HG02943 (cell line): Measurements from ENCODE around the gene KCNG1.

Experiments
- ATAC-seq: cut with Tn5 transposase; IDR thresholded peaks from one replicate; pipeline ENCODE4 v1.9.1; 2021; ENCODE audit warnings: mild to moderate bottlenecking, low read depth, moderate library complexity; ENCODE audit not compliant: unreplicated experiment

The KCNG1 gene

GRCh38 chr20:51036827-51037531, 14.1 kb upstream of the KCNG1 start:
- ATAC-seq = no peak

GRCh38 chr20:51036226-51036625, 13.3 kb upstream of the KCNG1 start:
- ATAC-seq = no peak

DNA sequence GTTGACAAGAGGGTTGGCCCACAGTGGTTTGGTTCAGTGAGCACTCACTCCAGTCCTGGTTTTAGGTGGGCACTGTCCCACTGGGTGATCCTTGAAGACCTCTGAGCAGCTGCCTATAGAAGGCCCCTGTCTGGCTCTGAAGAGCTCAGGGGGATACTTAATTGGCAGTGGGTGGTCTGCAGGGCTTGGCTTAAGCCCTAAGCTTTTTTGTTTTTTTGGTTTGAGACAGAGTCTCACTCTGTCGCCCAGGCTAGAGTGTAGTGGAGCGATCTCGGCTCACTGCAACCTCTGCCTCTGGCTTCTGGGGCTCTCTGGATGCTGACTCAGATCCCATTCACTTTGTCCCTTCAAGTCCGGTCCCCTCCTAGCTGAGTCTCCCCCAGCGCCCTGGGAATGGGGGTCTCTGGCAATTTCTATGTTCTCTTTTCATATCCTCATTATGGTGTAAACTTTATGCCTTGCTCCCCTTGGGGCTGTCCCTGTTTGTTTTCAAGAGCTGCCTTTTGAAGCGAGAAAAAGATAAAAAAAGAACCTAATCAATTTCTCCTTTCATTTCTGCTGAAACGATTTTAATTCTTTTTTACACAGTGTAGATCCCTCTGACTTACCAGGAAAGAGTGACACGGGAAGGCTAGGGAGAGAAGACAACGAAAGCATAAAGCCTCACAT, 12.2 kb upstream of the KCNG1 start:
- no peak for ATAC-seq

DNA sequence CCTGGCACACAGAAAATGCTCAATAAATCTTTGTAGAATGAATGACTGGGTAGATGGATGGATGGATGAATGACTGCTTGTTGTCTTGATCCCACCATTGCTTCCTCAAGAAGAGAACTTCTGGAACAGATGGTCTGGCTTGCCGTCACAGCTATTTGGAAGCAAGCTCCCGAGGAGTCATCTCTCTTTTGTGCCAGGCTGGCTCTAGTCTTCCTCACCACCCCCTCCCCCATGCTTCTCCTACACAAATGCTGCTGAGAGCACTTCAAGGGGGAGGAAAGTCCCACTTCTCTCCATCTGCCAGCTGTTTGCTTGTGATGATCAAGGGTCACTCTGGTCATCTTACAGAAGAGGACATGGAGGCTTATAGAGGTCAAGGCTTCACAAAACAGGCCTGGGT, 11.6 kb upstream of the KCNG1 start:
- ATAC-seq = no peak

DNA sequence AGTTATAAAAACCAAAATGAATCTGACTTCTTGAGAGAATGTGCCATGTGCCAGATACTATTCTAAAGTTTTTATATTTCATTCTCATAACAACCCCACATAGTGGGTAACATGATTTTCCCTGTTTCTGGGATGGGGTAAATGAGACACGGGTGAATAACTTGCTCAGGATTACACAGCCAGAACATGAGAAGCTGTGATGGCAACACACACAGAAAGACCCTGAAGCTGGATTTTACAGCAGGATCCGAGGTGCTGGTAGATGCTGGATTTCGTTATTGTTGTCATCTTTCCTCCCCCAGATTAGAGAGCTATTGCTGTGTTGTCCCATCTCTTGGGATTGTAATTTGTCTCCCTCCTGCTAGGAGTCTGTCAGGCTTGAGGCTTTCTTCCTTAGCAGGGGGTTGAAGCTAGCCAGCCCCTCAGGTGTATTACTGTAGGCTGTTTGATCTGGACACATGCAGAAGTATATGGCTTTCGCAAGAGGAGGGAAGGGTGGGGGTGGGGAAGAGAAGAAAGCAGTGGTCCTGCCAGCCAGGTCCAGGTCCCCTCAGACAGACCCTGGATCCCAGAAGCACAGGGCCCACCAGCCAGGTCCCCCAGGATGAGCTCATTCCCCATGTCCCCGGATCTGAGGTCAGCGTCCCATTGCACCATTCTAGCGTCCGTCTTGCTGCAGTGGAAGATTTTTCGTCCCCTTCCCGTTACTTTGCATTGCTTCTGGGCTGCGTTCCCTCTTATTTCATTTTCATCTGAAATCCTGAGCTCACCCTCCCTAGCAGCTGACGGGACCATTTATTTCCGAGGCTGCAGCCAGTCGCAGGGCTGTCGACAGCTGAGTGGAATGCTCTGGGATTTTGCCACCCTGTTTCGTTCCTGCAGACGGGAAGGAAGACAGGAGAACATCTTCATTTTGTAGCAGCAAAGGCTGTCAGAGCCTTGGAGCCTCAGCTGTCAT, 7.3 kb upstream of the KCNG1 start:
- no peak for ATAC-seq

DNA sequence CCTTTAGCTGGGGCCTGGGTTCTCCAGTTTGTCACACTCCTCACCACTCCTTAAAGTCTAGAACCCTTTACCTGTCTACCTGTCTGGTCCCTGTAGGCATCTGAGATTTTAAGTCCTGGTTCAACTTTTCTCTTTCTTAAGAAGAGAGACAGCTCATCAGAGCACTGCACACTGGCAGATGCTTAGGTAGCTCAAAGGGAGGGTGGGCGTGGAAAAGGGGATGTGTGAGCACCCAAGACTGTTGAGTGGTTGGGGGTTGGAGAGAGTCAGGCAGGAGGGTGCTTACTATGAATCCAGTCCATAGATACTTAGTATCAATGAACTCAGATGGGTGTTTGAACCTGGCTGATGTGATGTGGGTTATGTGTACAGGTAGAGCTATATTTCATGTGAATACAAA, 6.6 kb upstream of the KCNG1 start:
- no peak for ATAC-seq

GRCh38 chr20:51028616-51029212, 5.8 kb upstream of the KCNG1 start:
- no peak for ATAC-seq

DNA sequence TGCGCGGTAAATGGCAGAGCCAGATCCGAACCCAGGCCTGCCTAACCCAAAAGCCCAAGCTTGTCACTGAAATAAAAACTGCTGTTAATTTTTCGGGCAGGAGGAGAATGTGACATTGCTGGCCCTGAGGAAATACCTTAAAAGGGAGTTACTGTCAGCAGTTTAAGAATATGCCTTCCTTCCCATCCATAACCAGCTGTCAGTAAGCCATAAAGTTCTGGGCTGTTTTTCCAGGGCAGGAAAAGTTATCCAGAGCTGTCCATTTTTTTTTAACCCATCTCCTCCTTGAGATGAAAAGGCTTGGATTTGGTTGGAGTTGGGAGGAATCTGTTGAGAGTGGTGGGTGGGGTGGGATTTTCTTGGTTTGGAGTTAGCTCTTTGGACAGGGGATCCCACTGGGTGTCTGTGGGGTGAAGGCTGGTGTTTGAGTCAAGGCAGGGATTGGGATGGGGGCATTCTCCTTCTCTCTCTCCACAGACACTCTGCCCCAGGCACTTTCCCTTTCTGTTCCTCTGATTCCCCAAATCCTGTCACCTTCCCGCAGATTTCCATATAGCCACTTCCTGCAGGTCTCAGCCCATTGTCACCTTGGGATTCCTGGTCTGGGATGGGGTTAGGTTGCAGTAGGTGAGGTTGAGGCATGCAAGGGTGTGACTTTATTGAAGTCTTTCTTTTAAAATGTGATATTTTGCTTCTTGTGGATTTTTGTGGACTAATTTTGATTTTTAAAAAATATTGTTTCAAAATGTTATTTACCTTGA, 4.3 kb upstream of the KCNG1 start:
- no peak for ATAC-seq

DNA sequence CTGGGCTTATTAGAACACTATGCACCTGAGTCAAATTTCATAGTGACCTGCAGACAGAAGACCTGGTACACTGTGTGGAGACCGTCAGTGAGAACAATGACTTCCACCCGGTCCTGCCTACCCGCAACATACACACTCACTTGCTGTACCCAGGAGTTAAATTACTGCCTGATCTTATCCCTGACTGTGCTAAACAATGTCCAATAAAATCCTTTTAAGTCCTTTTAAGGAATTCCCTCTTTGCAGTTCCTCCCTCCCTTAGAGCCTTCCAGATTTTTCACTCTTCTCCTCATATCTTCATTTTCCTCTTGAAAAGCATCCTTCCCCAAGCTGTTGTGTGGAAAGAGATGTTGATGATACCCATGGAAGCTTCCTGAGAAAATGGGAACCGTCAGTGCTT, 3.4 kb upstream of the KCNG1 start:
- ATAC-seq = no peak

DNA sequence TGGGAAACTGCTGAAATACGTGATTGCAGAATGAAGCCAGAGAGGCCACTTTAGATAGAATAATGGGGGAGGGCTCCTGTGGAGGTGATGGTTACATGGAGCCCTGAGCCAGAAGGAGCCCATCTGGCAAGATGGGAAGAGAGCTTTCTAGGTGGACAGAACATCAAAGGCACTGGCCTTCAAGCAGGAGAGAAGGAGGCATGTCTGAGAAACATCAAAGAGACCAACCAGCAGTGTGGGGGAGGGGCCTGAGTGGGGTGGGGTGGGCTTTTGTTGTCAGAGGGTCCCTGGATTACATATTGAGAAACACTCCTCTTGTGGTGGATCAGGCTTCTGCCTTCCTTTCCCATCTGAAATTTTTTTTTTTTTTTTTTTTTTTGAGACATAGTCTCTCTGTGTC, 1.9 kb upstream of the KCNG1 start:
- ATAC-seq = no peak

GRCh38 chr20:51023617-51024155, 779 bp upstream of the KCNG1 start:
- no peak for ATAC-seq

DNA sequence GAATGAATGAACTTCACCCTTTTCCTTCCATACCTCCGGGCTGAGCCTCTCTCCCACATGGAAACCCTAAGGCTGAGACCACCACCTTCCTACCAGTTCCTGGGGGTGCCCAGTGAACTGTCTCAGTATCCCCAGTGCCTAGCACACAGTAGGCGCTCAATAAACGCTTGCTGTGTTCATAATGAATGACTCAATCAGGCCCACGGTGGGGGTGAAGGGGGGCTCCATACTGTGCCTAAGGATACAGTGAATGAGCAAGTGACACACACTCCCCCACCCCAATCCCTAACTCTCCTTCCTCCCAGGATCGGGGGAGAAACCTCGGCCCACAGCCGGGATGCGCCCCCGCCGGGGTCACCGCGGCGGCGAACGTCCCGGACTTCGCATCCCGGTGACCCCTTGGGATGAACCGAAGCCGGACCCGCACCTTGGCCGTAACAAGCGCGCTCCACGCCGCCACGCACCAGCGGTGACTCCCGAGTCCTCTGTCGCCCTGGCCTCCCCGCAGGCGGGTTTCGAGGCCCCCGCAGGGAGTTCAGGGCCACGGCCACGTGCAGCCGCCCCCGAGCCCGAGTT, 592 bp downstream of the KCNG1 start:
- no peak for ATAC-seq

DNA sequence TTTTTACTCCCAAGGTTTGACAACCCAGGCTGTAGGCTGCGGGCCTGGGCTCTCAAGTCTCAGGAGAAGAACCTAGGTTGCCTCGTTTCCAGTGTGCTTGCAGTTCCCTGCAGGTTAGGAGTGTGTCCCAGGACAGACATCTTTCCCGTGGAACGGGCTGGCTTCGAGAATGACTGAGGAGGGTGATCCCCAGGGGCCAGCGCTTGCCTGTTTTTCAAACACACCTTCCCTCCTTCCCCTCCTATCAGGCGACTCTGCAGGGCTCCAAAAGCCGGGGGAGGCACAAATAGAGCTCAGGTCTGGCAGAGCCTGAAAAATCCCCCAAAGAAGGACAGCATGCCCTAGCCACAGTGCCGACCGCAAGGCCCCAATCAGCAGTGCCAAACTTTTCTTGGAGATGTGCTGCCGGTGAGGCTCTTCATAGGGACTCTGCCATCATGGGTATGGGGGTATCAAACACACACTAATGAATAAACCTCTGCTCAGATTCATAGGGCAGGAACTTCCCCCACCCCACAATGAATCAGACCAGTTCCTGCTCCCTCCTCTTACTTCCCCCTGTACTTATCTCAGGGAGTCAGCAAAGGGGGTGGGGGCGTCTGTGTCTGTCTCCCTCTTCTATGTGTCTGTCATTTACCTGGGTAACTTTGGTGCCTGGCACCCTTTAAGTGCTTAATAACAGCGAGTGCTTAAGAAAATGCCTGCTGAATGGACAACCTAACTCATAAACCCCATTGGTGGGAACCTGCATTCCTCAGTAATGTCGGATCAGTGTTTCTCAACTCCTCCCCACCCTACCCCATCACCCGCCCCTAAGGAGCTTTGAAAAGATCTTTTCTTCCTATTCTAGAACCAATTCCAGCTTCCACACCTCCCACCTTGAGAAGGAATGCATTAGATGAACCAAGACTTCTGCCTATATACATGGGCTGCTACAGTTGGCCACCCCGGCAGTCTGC, 1.6 kb downstream of the KCNG1 start:
- ATAC-seq = no peak

GRCh38 chr20:51020657-51021056, 2.2 kb downstream of the KCNG1 start:
- ATAC-seq = no peak

DNA sequence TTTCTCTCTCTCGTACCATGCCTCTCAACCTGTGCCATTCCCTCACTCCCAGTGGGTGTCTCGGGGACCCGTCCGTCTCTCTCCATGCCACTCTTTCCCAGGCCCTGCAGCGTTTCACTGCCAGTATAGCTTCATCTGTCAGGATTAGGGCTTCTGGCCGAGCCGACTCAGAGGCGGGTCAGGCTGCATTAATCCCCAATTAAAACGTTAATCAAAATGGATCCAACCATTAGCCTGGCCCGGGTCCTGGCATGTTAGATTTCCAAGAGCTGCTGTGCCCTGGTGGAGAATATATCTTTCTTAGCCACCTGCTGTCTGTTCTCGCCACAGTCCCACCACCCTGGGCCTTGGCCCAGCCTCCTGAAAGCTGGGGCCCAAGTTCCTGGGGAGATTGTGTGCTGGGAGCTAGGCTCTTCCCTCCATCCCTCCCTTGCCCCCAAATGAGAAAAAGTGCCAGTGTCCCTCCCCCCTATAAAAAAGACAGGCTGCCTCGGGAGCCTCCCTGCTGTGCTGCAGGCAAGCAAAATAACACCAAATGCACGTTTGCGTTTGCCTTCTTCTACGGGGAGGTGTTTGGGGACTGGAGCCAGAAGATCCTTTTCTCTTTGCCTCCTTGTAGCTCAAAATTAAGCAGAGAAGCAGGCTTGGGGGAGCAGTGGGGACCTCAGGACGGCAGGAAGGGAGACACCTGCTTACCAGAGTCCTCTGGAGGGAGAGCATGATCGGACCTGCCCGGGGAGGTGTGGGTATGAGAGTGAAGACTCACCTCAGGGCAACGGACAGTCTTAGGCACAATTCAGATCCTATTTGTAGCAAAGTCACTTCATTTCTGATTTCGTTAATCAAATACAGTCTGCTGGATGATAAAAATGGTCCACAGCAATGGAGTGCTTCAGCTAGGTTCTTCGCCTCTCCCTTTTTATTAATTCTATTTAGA, 3.0 kb downstream of the KCNG1 start:
- no peak for ATAC-seq

DNA sequence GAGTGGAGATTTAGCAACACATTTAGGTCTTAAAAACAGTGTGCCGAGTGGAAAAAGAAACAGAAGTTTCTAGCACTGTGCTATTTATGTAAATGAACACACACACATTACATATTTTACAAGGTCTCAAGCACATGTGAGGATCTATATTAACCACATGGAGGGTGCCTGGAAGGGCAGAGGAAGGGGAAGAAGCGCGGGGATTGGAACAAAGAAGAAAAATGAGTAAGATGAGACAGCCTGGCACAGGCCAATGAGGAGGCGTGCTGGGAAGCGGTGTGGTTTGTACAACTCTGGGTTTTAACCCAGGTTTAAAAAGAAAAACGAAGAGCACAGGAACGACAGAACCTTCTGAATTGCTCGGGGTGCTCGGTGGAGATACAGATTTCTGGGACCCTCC, 5.7 kb downstream of the KCNG1 start:
- no peak for ATAC-seq

DNA sequence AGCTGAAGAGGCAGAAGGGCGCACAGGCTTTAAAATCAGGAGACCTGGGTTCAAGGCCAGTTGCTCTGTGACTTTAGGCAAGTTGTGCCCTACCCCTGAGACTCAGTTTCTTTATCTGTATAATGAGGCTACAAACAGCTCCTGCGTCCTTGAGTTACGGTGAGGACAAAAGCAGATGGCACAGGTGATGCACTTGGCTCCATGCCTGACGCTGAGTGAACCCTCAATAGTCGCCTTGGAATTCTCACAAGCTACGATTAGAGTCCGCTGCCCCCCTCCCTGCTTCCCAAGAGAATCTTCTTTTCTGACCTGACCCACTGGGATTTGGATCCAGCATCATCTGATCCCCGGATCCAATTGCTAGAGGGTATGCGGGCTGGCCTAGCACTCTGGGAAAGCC, 6.4 kb downstream of the KCNG1 start:
- no peak for ATAC-seq
